ENCODE data around the gene ZNF619.

ZNF619 gene

DNA sequence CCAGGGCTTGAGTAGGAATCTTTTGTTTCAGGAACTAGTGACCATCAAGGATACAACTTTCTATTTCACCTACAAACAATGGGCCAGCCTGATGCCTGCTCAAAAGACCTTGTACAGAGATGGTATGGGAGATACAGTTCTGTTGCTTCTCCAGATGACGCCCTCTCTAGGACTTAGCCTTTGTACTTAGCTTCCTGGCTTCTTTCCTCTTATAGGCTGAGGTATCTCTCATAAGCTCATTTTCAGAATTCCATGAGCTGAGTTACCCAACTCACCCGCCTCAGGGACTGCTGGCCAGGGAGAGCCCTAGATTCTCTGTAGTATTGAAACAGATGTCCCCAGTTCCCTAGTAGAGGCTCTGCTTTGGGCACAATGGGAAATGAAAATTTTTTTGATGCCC lies 20.4 kb downstream of the ZNF619 start:
- Histone ChIP-seq H3K4me1 (ENCODE audit: control insufficient read depth in 2 of 2, insufficient read depth in 1 of 2, low read depth in 1 of 2, low read length in 2 of 2) (no peaks in the 10 kb centered on the region), H3K23ac (ENCODE audit: low read depth, low read length, poor library complexity) (no peak overlapping the region), H3K79me1 (ENCODE audit: low read depth, low read length) (no peaks in the 10 kb centered on the region), H4K8ac (ENCODE audit: low read depth, low read length) (no peak overlapping the region), H3K14ac (ENCODE audit: low read length) (no peak overlapping the region), H3K9ac (ENCODE audit: low read depth, low read length, poor library complexity) (no peak overlapping the region), H3K27me3 (ENCODE audit: control insufficient read depth in 3 of 3, insufficient read depth in 3 of 3, low read depth in 1 of 3, low read length in 3 of 3) (no peaks in the 10 kb centered on the region), H3K36me3 (replicated peaks in 1 of 2; ENCODE audit: control insufficient read depth in 2 of 2, insufficient read depth in 2 of 2, low read length in 2 of 2) (no peaks in the 10 kb centered on the region), H3K27ac (replicated peaks; ENCODE audit: low read length) (no peak overlapping the region), H2BK12ac (ENCODE audit: low read length) (no peak overlapping the region), H2BK120ac (ENCODE audit: low read depth, low read length) (no peak overlapping the region), H2BK5ac (ENCODE audit: low read length) (no peak overlapping the region), H3K18ac (ENCODE audit: low read length) (no peak overlapping the region), H4K91ac (ENCODE audit: low read depth, low read length, poor library complexity) (no peak overlapping the region), H2AK5ac (ENCODE audit: low read depth, low read length) (no peak overlapping the region), H3K4me3 (ENCODE audit: low read length in 2 of 2) (no peak overlapping the region), H2AFZ (ENCODE audit: low read length) (no peak overlapping the region), H3K9me3 (replicated peaks in 1 of 2; ENCODE audit: control insufficient read depth in 2 of 2, insufficient read depth in 1 of 2, low read depth in 1 of 2, low read length in 2 of 2) (no peaks in the 10 kb centered on the region), H3K4me2 (ENCODE audit: insufficient read depth, low read length, poor library complexity, severe bottlenecking) (no peak overlapping the region), H3K4ac (ENCODE audit: low read length) (no peak overlapping the region), H2BK15ac (ENCODE audit: low read length) (no peak overlapping the region)
- DNase-seq (ENCODE audit: low spot score): no peak
- WGBS, 2 donors (ENCODE audit: extremely low coverage in 2 of 2, insufficient read length in 2 of 2, insufficient replicate concordance in 1 of 2): no CpG with 5 or more reads among the region's 2 CpGs

DNA sequence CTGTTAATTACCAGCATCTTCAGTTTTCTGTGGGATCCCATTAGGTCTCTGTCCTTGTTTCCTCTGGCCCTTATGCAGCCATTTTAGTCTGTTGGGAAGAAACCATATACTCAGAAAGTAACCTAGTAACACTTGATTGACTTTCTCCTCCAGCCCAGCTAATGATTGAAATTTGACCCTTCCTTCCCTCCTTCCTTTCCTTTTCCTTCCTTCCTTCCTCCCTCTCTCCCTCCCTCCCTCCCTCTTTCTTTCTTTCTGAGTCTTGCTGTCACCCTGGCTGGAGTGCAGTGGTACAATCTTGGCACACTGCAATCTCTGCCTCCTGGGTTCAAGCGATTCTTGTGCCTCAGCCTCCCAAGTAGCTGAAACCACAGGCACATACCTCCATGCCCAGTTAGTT lies 23.0 kb downstream of the ZNF619 start:
- H3K4me3 ChIP-seq (ENCODE audit: low read length in 2 of 2): no peak overlapping the region
- H2BK12ac ChIP-seq (ENCODE audit: low read length): no peak overlapping the region
- H4K8ac ChIP-seq (ENCODE audit: low read depth, low read length): no peak overlapping the region
- no peak overlapping the region for H2AK5ac ChIP-seq (ENCODE audit: low read depth, low read length)
- no peak overlapping the region for H2BK5ac ChIP-seq (ENCODE audit: low read length)
- H3K9me3 ChIP-seq (replicated peaks in 1 of 2; ENCODE audit: control insufficient read depth in 2 of 2, insufficient read depth in 1 of 2, low read depth in 1 of 2, low read length in 2 of 2): no peaks in the 10 kb centered on the region
- H3K23ac ChIP-seq (ENCODE audit: low read depth, low read length, poor library complexity): no peak overlapping the region
- H3K4ac ChIP-seq (ENCODE audit: low read length): no peak overlapping the region
- no peak overlapping the region for H3K4me2 ChIP-seq (ENCODE audit: insufficient read depth, low read length, poor library complexity, severe bottlenecking)
- no peak overlapping the region for H3K18ac ChIP-seq (ENCODE audit: low read length)
- no peaks in the 10 kb centered on the region for H3K36me3 ChIP-seq (replicated peaks in 1 of 2; ENCODE audit: control insufficient read depth in 2 of 2, insufficient read depth in 2 of 2, low read length in 2 of 2)
- no peak overlapping the region for H3K9ac ChIP-seq (ENCODE audit: low read depth, low read length, poor library complexity)
- WGBS, 2 donors (ENCODE audit: extremely low coverage in 2 of 2, insufficient read length in 2 of 2, insufficient replicate concordance in 1 of 2): no CpG with 5 or more reads among the region's 1 CpG
- H3K27me3 ChIP-seq (ENCODE audit: control insufficient read depth in 3 of 3, insufficient read depth in 3 of 3, low read depth in 1 of 3, low read length in 3 of 3): no peaks in the 10 kb centered on the region
- no peaks in the 10 kb centered on the region for H3K4me1 ChIP-seq (ENCODE audit: control insufficient read depth in 2 of 2, insufficient read depth in 1 of 2, low read depth in 1 of 2, low read length in 2 of 2)
- H2BK15ac ChIP-seq (ENCODE audit: low read length): no peak overlapping the region
- no peak overlapping the region for H3K14ac ChIP-seq (ENCODE audit: low read length)
- H3K79me1 ChIP-seq (ENCODE audit: low read depth, low read length): no peaks in the 10 kb centered on the region
- no peak for DNase-seq (ENCODE audit: low spot score)
- H3K27ac ChIP-seq (replicated peaks; ENCODE audit: low read length): no peak overlapping the region
- no peak overlapping the region for H2BK120ac ChIP-seq (ENCODE audit: low read depth, low read length)
- no peak overlapping the region for H4K91ac ChIP-seq (ENCODE audit: low read depth, low read length, poor library complexity)
- H2AFZ ChIP-seq (ENCODE audit: low read length): no peak overlapping the region

DNA sequence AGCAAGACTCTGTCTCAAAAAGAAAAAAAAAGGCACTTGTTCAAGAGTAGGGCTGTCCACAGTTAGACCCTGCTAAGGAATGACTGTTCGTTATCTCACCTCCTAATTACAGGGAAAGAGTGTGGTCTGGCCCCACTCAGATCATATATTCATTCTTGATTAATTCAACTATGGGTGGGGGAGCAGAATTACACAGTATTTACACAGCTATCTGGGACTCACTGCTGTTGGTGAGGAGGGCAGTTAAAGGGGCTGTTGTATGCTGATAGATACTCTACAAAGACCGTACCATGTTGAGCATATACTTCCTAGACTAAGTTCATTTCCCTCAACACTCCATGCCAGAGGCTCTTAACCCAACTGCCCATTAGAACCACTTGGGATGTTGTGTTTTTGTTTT lies 25.1 kb downstream of the ZNF619 start:
- DNase-seq (ENCODE audit: low spot score): no peak
- H2BK5ac ChIP-seq (ENCODE audit: low read length): no peak overlapping the region
- no peak overlapping the region for H4K8ac ChIP-seq (ENCODE audit: low read depth, low read length)
- no peak overlapping the region for H3K23ac ChIP-seq (ENCODE audit: low read depth, low read length, poor library complexity)
- H2AFZ ChIP-seq (ENCODE audit: low read length): no peak overlapping the region
- no peak overlapping the region for H2BK15ac ChIP-seq (ENCODE audit: low read length)
- H3K9me3 ChIP-seq (replicated peaks in 1 of 2; ENCODE audit: control insufficient read depth in 2 of 2, insufficient read depth in 1 of 2, low read depth in 1 of 2, low read length in 2 of 2): no peaks in the 10 kb centered on the region
- H3K18ac ChIP-seq (ENCODE audit: low read length): no peak overlapping the region
- no peaks in the 10 kb centered on the region for H3K36me3 ChIP-seq (replicated peaks in 1 of 2; ENCODE audit: control insufficient read depth in 2 of 2, insufficient read depth in 2 of 2, low read length in 2 of 2)
- no peak overlapping the region for H3K4me3 ChIP-seq (ENCODE audit: low read length in 2 of 2)
- no peak overlapping the region for H4K91ac ChIP-seq (ENCODE audit: low read depth, low read length, poor library complexity)
- no peak overlapping the region for H2BK120ac ChIP-seq (ENCODE audit: low read depth, low read length)
- H3K4me2 ChIP-seq (ENCODE audit: insufficient read depth, low read length, poor library complexity, severe bottlenecking): no peak overlapping the region
- H3K14ac ChIP-seq (ENCODE audit: low read length): no peak overlapping the region
- H2BK12ac ChIP-seq (ENCODE audit: low read length): no peak overlapping the region
- no peaks in the 10 kb centered on the region for H3K79me1 ChIP-seq (ENCODE audit: low read depth, low read length)
- H2AK5ac ChIP-seq (ENCODE audit: low read depth, low read length): no peak overlapping the region
- no peaks in the 10 kb centered on the region for H3K27me3 ChIP-seq (ENCODE audit: control insufficient read depth in 3 of 3, insufficient read depth in 3 of 3, low read depth in 1 of 3, low read length in 3 of 3)
- no peak overlapping the region for H3K27ac ChIP-seq (replicated peaks; ENCODE audit: low read length)
- H3K9ac ChIP-seq (ENCODE audit: low read depth, low read length, poor library complexity): no peak overlapping the region
- H3K4me1 ChIP-seq (ENCODE audit: control insufficient read depth in 2 of 2, insufficient read depth in 1 of 2, low read depth in 1 of 2, low read length in 2 of 2): peaks cover 2 to 3% of the 10 kb centered on the region in 2 donors
- no CpG with 5 or more reads among the region's 2 CpGs for WGBS, 2 donors (ENCODE audit: extremely low coverage in 2 of 2, insufficient read length in 2 of 2, insufficient replicate concordance in 1 of 2)
- no peak overlapping the region for H3K4ac ChIP-seq (ENCODE audit: low read length)

DNA sequence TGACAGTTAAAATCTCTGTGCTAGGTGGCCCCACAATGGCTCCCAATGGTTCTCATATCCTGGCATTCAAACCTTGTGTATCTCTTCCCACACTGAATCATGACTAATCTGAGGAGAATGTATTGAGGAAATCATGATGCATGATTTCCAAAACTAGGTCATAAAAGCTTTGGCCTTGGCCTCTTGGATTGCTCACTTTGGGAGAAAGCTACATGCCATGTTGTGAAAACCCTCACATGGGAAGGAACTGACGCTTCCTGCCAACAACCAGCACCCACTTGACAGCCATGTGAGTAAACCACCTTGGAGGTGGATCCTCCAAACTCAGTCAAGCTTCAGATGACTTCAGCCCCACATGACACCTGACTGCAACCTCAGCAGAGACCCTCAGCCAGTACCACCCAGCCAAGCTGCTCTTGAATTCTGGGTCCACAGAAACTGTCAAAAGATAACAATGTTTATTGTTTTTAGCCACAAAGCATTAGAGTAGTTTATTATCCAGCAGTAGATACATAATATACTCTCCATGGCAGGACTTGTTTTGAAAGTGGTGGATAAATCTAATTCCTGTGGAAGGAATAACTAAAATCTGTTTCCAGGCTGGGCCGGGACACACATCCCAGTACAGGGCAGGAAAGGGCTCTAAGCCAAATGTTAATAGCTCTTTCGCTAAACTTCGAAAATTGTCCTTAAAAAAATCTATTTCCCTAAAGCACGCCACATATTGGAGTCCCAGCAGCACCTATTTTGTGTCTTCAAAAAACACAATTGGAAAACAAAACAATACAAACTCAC lies 27.9 kb downstream of the ZNF619 start:
- H3K4me3 ChIP-seq (ENCODE audit: low read length in 2 of 2): no peak overlapping the region
- H3K14ac ChIP-seq (ENCODE audit: low read length): no peak overlapping the region
- peak overlapping the region; percentile 97 for H2AFZ ChIP-seq (ENCODE audit: low read length)
- no peak overlapping the region for H3K4me2 ChIP-seq (ENCODE audit: insufficient read depth, low read length, poor library complexity, severe bottlenecking)
- H2BK15ac ChIP-seq (ENCODE audit: low read length): no peak overlapping the region
- H3K36me3 ChIP-seq (replicated peaks in 1 of 2; ENCODE audit: control insufficient read depth in 2 of 2, insufficient read depth in 2 of 2, low read length in 2 of 2): peaks cover 6 to 24% of the 10 kb centered on the region in 2 donors
- no peak overlapping the region for H4K91ac ChIP-seq (ENCODE audit: low read depth, low read length, poor library complexity)
- H2BK12ac ChIP-seq (ENCODE audit: low read length): no peak overlapping the region
- H2AK5ac ChIP-seq (ENCODE audit: low read depth, low read length): no peak overlapping the region
- no CpG with 5 or more reads among the region's 5 CpGs for WGBS, 2 donors (ENCODE audit: extremely low coverage in 2 of 2, insufficient read length in 2 of 2, insufficient replicate concordance in 1 of 2)
- no peak overlapping the region for H2BK5ac ChIP-seq (ENCODE audit: low read length)
- H3K23ac ChIP-seq (ENCODE audit: low read depth, low read length, poor library complexity): no peak overlapping the region
- no peaks in the 10 kb centered on the region for H3K27me3 ChIP-seq (ENCODE audit: control insufficient read depth in 3 of 3, insufficient read depth in 3 of 3, low read depth in 1 of 3, low read length in 3 of 3)
- H3K27ac ChIP-seq (replicated peaks; ENCODE audit: low read length): no peak overlapping the region
- peaks cover 0 to 10% of the 10 kb centered on the region in 2 donors for H3K9me3 ChIP-seq (replicated peaks in 1 of 2; ENCODE audit: control insufficient read depth in 2 of 2, insufficient read depth in 1 of 2, low read depth in 1 of 2, low read length in 2 of 2)
- no peak overlapping the region for H3K4ac ChIP-seq (ENCODE audit: low read length)
- no peak for DNase-seq (ENCODE audit: low spot score)
- no peak overlapping the region for H2BK120ac ChIP-seq (ENCODE audit: low read depth, low read length)
- no peak overlapping the region for H3K9ac ChIP-seq (ENCODE audit: low read depth, low read length, poor library complexity)
- peaks cover 2 to 3% of the 10 kb centered on the region in 2 donors for H3K4me1 ChIP-seq (ENCODE audit: control insufficient read depth in 2 of 2, insufficient read depth in 1 of 2, low read depth in 1 of 2, low read length in 2 of 2)
- no peak overlapping the region for H3K18ac ChIP-seq (ENCODE audit: low read length)
- no peak overlapping the region for H4K8ac ChIP-seq (ENCODE audit: low read depth, low read length)
- H3K79me1 ChIP-seq (ENCODE audit: low read depth, low read length): no peaks in the 10 kb centered on the region
